GM12801 (cell line): Measurements from ENCODE around the gene CCR6.

Experiments used
- TF ChIP-seq, protein P1 (sequence below): IDR thresholded peaks from one replicate; pipeline ENCODE4 v1.5.1; 2011; ENCODE audit warnings: control low read depth; ENCODE audit not compliant: insufficient read length; ENCODE audit errors: extremely low read depth

The CCR6 gene

DNA sequence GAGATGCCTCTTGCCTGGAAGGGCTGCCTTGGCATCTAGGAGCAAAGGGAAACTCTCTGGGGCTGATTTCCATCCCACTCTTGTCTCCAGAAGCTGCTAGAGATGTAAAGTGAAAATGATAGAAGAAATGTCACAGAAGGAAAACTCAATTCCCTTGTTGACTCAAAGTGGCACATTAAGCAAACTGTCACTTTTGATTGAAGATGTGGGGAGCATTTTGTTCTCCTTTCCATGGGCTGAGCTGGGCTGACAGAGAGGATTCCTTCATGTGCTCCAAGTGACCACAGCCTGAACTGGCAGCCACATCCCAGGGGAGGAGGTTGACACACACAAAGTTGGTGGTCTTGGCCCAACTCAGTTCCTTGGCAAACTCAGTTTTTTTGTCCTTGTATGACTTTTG lies 25.1 kb downstream of the CCR6 start:
- TF ChIP-seq, protein P1, sequence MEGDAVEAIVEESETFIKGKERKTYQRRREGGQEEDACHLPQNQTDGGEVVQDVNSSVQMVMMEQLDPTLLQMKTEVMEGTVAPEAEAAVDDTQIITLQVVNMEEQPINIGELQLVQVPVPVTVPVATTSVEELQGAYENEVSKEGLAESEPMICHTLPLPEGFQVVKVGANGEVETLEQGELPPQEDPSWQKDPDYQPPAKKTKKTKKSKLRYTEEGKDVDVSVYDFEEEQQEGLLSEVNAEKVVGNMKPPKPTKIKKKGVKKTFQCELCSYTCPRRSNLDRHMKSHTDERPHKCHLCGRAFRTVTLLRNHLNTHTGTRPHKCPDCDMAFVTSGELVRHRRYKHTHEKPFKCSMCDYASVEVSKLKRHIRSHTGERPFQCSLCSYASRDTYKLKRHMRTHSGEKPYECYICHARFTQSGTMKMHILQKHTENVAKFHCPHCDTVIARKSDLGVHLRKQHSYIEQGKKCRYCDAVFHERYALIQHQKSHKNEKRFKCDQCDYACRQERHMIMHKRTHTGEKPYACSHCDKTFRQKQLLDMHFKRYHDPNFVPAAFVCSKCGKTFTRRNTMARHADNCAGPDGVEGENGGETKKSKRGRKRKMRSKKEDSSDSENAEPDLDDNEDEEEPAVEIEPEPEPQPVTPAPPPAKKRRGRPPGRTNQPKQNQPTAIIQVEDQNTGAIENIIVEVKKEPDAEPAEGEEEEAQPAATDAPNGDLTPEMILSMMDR, result no peak

DNA sequence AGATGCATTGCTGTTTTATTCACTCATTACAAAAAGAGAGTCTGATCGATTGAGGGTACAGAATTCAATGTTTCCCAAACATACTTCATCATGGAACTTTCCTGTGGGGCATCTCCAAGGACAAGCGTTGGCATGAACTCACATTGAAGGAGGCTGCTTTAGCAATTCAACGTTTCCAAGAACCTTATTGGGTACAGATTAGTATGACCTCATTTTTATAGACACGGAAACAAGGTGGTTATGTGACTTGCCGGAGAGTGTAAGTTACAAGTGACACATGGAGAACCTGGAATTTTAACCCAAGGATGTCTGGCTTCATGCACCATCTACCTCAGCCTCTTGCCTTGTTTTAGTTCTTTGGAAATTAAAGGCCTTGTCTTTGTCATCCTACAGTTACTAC lies 26.1 kb downstream of the CCR6 start:
- TF ChIP-seq, protein P1, result no peak

DNA sequence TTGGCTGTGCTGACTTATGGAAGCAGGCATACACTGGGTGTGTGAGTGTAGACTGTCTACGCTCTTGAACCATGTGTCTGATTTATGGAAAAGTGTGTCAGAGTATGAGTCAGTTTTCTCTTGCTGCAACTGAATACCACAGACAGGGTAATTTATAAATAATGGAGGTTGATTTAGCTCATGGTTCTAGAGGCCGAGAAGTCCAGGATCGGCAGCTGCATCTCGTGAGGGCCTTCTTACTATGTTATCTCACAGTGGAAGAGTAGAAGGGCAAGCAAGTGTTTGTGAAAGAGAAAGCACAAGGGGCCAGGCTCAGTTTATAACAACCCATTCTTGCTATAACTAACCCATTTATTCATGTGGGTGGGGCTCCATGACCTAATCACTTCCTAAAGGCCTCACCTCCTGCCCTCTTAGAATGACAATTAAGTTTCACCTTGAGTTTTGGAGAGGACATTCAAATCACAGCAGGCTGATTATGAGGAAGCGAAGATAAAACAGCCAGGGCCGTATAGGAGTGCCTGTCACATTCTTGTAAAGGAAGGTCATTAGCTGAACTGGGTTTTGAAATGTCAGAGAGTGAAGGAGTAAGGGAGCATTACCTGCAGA lies 28.1 kb downstream of the CCR6 start:
- TF ChIP-seq, protein P1, result no peak

DNA sequence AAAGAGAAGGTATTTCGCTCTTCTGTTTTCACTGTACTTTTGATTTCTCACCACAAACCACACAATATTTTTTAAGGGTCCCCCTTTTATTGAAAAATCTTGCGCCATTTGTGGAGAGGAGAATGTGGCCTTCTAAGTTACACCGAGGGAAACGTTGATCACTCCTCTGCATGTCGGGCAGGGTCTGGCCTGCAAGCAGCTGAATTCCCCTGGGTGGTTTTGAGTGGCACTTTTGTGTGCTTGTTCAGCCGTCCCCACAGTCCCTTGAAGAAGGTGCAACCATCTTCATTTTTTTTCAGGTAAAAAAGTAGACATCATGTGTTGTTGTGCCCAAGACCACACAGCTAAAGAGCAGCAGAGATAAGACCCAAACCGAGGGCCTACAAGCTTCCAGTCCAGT lies 28.8 kb downstream of the CCR6 start:
- TF ChIP-seq, protein P1, result no peak

DNA sequence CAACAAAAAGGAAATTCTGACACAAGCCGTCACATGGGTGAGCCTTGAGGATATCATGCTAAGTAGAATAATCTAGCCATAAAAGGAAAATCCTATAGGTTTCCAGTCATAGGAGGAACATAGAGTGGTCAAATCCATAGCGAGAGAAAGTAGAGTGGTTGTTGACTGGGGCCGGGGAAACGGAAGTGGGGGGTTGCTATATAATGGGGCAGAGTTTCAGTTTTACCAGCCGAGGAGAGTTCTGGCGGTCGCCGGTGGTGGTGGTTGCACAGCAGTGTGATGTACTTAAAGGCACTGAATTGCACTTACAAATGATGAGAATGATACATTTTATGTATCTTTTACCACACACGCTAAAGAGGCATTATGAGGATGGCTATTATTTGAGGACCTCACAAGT lies 30.0 kb downstream of the CCR6 start:
- TF ChIP-seq, protein P1, result no peak

DNA sequence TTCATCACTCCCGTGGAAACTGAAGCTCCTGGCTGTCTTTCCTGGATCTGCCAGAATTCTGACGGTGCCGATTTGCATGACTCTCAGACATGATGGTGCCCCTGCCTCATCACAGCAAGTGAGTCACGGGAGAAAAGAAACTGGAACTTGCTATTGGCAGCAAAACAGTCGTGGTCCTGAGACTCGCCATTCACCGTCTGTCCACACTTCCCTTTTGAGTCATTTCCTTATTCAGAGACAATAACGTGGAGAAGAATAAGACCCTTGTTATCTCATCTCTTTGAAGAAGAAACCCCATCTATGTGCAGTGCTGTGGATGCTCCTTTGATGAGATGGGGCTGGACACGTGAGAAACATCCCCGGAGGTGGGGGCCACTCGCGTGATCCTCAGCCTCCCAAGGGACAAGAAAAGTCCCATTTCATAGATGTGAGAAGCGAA lies 30.6 kb downstream of the CCR6 start:
- TF ChIP-seq, protein P1, result no peak

DNA sequence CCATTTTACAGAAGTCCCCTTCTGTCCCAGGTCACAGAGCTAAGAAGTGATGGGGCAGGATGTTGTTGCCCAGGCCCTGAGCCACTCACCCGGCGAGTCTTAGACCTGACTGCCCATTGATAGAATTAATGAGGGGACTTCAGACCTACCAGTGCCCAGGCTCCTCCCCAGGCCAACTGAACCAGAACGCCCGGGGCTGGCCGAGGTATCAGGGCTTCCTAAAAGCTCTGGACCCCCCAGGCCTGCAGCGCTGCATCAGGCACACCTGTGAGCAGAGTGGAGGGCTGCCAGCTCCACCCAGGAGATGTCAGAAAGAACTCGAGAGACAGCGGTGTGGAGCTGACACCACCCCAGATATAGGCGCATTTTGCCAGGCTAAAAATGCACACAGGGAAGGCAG lies 31.4 kb downstream of the CCR6 start:
- TF ChIP-seq, protein P1, result no peak
